GM23338 (cell line): Measurements from ENCODE around the gene UCN2. TPM values are rescaled to one million over a fixed set of nuclear protein-coding genes. Genes with fewer than 3 reads are reported as not detected.

ENCODE experiments used
- ATAC-seq: fragments of 200-7000 bp; cut with Tn5 transposase; 3 replicates; pipeline ENCODE4 v1.9.1; 2020
- DNase-seq: peaks from one replicate; pipeline ENCODE4 v3.0.0-alpha.2; 2015; ENCODE audit warnings: low spot score
- H2AFZ ChIP-seq: fragments of 200-600 bp; sonication (generic); 2 replicates; pipeline ENCODE4 v1.8.0; 2016; ENCODE audit warnings: antibody characterized with exemption, mild to moderate bottlenecking, moderate library complexity
- H3F3A ChIP-seq: fragments of 200-600 bp; sonication (generic); replicated peaks from 2 replicates; pipeline ENCODE4 v1.8.0; 2017; ENCODE audit warnings: antibody characterized with exemption, mixed run types, low read depth
- H3K27ac ChIP-seq: fragments of 200-600 bp; sonication (generic); 2 replicates; pipeline ENCODE4 v1.6.1; 2016; ENCODE audit warnings: low read depth
- H3K27me3 ChIP-seq: fragments of 200-600 bp; sonication (generic); 2 replicates; pipeline ENCODE4 v1.8.0; 2016; ENCODE audit warnings: mild to moderate bottlenecking, mixed run types, moderate library complexity; ENCODE audit not compliant: insufficient read depth
- H3K36me3 ChIP-seq: fragments of 200-600 bp; sonication (generic); 2 replicates; pipeline ENCODE4 v1.8.0; 2016; ENCODE audit warnings: mild to moderate bottlenecking; ENCODE audit not compliant: insufficient read depth
- H3K4me1 ChIP-seq: fragments of 200-600 bp; sonication (generic); 2 replicates; pipeline ENCODE4 v1.8.0; 2016; ENCODE audit warnings: mild to moderate bottlenecking, moderate library complexity; ENCODE audit not compliant: insufficient read depth
- H3K4me2 ChIP-seq: fragments of 200-600 bp; sonication (generic); 2 replicates; pipeline ENCODE4 v1.7.1; 2017; ENCODE audit warnings: mixed run types
- H3K4me3 ChIP-seq: fragments of 200-600 bp; sonication (generic); 2 replicates; pipeline ENCODE4 v1.6.1; 2016; ENCODE audit warnings: mixed run types
- H3K79me2 ChIP-seq: fragments of 200-600 bp; sonication (generic); replicated peaks from 2 replicates; pipeline ENCODE4 v1.8.0; 2017; ENCODE audit warnings: mild to moderate bottlenecking; ENCODE audit not compliant: insufficient read depth
- H3K9me2 ChIP-seq: fragments of 200-600 bp; sonication (generic); 2 replicates; pipeline ENCODE4 v1.8.0; 2017; ENCODE audit not compliant: insufficient read depth
- H4K20me1 ChIP-seq: fragments of 200-600 bp; sonication (generic); replicated peaks from 2 replicates; pipeline ENCODE4 v1.8.0; 2017; ENCODE audit warnings: mild to moderate bottlenecking; ENCODE audit not compliant: insufficient read depth
- H3K27ac Mint-ChIP-seq: 2 replicates; pipeline ENCODE4 v1.8.0; 2020; ENCODE audit warnings: inconsistent platforms, mild to moderate bottlenecking, moderate library complexity, mixed read lengths
- H3K27me3 Mint-ChIP-seq: 3 replicates; pipeline ENCODE4 v1.8.0; 2022; ENCODE audit warnings: low read depth, mild to moderate bottlenecking, moderate library complexity, mixed read lengths, inconsistent platforms; ENCODE audit not compliant: insufficient read depth, poor library complexity
- H3K36me3 Mint-ChIP-seq: 3 replicates; pipeline ENCODE4 v1.8.0; 2021; ENCODE audit warnings: low read depth, mild to moderate bottlenecking, inconsistent platforms, moderate library complexity, mixed read lengths
- H3K4me1 Mint-ChIP-seq: 3 replicates; pipeline ENCODE4 v1.8.0; 2020; ENCODE audit warnings: mild to moderate bottlenecking, inconsistent platforms, mixed read lengths
- H3K4me3 Mint-ChIP-seq: 3 replicates; pipeline ENCODE4 v1.8.0; 2021; ENCODE audit warnings: moderate library complexity, mild to moderate bottlenecking, inconsistent platforms, mixed read lengths
- H3K9me3 Mint-ChIP-seq: 3 replicates; pipeline ENCODE4 v1.8.0; 2020; ENCODE audit warnings: moderate library complexity, mild to moderate bottlenecking, inconsistent platforms, mixed read lengths
- CTCF ChIP-seq, 2 experiments: fragments of 200-600 bp in 1 of 2; sonication (generic) in 1 of 2; conservative IDR thresholded peaks; 2 replicates each; pipeline versions ENCODE4 v1.5.1 to v1.6.1; 2016 to 2017; ENCODE audit warnings: antibody characterized with exemption in 2 of 2, low read depth in 2 of 2, mild to moderate bottlenecking in 2 of 2, moderate library complexity in 1 of 2
- ETS1 ChIP-seq: IDR thresholded peaks from 2 replicates; pipeline ENCODE4 v1.6.1; 2016; ENCODE audit warnings: antibody characterized with exemption
- EZH2 ChIP-seq: fragments of 200-600 bp; sonication (generic); IDR thresholded peaks from one replicate; pipeline ENCODE4 v1.8.0; 2017; ENCODE audit warnings: antibody characterized with exemption, mild to moderate bottlenecking, low read depth; ENCODE audit not compliant: unreplicated experiment
- EZH2phosphoT487 ChIP-seq: fragments of 200-600 bp; sonication (generic); IDR thresholded peaks from one replicate; pipeline ENCODE4 v1.8.1; 2018; ENCODE audit warnings: antibody characterized with exemption; ENCODE audit not compliant: unreplicated experiment
- JUNB ChIP-seq: IDR thresholded peaks from one replicate; pipeline ENCODE4 v1.6.1; 2016; ENCODE audit warnings: antibody characterized with exemption; ENCODE audit not compliant: unreplicated experiment
- NANOG ChIP-seq: IDR thresholded peaks from 2 replicates; pipeline ENCODE4 v1.6.1; 2016; ENCODE audit warnings: antibody characterized with exemption, borderline replicate concordance
- POLR2AphosphoS5 ChIP-seq: IDR thresholded peaks from 2 replicates; pipeline ENCODE4 v1.6.1; 2016; ENCODE audit warnings: antibody characterized with exemption, low read depth
- REST ChIP-seq: IDR thresholded peaks from one replicate; pipeline ENCODE4 v1.6.1; 2018; ENCODE audit warnings: antibody characterized with exemption; ENCODE audit not compliant: unreplicated experiment
- STAT1 ChIP-seq: IDR thresholded peaks from one replicate; pipeline ENCODE4 v1.6.1; 2016; ENCODE audit warnings: antibody characterized with exemption; ENCODE audit not compliant: unreplicated experiment
- ZNF114 ChIP-seq: fragments of 250-450 bp; sonication (Bioruptor Pico); IDR thresholded peaks from 2 replicates; pipeline ENCODE4 v1.5.0; 2020; ENCODE audit warnings: mild to moderate bottlenecking, moderate library complexity
- ZNF331 ChIP-seq: fragments of 250-450 bp; sonication (Bioruptor Pico); IDR thresholded peaks from 2 replicates; pipeline ENCODE4 v1.5.0; 2020; ENCODE audit warnings: low read depth, mild to moderate bottlenecking, moderate library complexity
- ZNF462 ChIP-seq: fragments of 250-450 bp; sonication (Bioruptor Pico); IDR thresholded peaks from 2 replicates; pipeline ENCODE4 v1.5.0; 2020; ENCODE audit warnings: mild to moderate bottlenecking, moderate library complexity
- polyA plus RNA-seq: library from polyadenylated mRNA; unstranded; fragments of >200 nt; fragmentation: Nextera tagmentation; extraction: Ambion mirVana; gene quantifications from 2 replicates; pipeline ENCODE4 v1.2.1, GENCODE V29; 2016
- total RNA-seq: library from RNA; depleted of rRNA; stranded (reverse); fragments of >200 nt; shearing (Covaris generic); gene quantifications from 2 replicates; pipeline ENCODE4 v1.2.3, GENCODE V29; 2014

UCN2 gene
- total and polyA plus RNA-seq, 2 experiments from 2014 or later = 0.17 TPM; not detected in 1

- H3K4me1 ChIP-seq = peaks cover 15% of the 10 kb centered on the region
- H3K27me3 ChIP-seq = no peaks in the 10 kb centered on the region
- H3K9me2 ChIP-seq = no peaks in the 10 kb centered on the region
- Mint-ChIP-seq H3K36me3 (peaks cover 35% of the 10 kb centered on the region), H3K4me1 (peaks cover 11% of the 10 kb centered on the region; the same call in 2 of the 3 replicates), H3K9me3 (peaks cover 16% of the 10 kb centered on the region), H3K27ac (no peak overlapping the region), H3K4me3 (no peak overlapping the region), H3K27me3 (peaks cover 15% of the 10 kb centered on the region)
- peaks cover 25% of the 10 kb centered on the region for H3F3A ChIP-seq
- TF ChIP-seq REST = no peak
- TF ChIP-seq POLR2AphosphoS5 = no peak
- TF ChIP-seq CTCF (conservative IDR thresholded peaks at IDR 0.05; ENCODE audit: low read depth in 2 of 2) = no peak
- TF ChIP-seq ZNF114 (CRISPR knock-in tag) = no peak
- no peak for TF ChIP-seq ZNF331 (CRISPR knock-in tag)
- no peak for TF ChIP-seq NANOG
- no peak for TF ChIP-seq EZH2phosphoT487
- TF ChIP-seq ETS1 = no peak
- TF ChIP-seq EZH2 = no peak
- TF ChIP-seq JUNB = no peak
- TF ChIP-seq STAT1 = no peak
- TF ChIP-seq ZNF462 (CRISPR knock-in tag) = no peak
- H3K27ac ChIP-seq = no peak overlapping the region
- DNase-seq (no peak), ATAC-seq (no peak)
- H3K36me3 ChIP-seq = peaks cover 17% of the 10 kb centered on the region
- H3K4me3 ChIP-seq = no peak overlapping the region
- H3K79me2 ChIP-seq = peaks cover 18% of the 10 kb centered on the region
- no peak overlapping the region for H2AFZ ChIP-seq
- H3K4me2 ChIP-seq = no peak overlapping the region
- H4K20me1 ChIP-seq = no peaks in the 10 kb centered on the region
These were observed 48.7 kb upstream of the UCN2 start for GRCh38 chr3:48612309-48612708.
